T-cell (primary cell): ENCODE results near the gene IQCH. TPM values are rescaled to one million over a fixed set of nuclear protein-coding genes. Genes with fewer than 3 reads are reported as not detected.

Source experiments
- ATAC-seq, 4 experiments: fragments of 200-7000 bp in 3 of 4; fragments of 150-1000 bp in 1 of 4; cut with Tn5 transposase; replicated peaks in 1 of 4; 1 replicate in 3 of 4; 2 replicates in 1 of 4; pipeline ENCODE4 v1.10.0; 2021; ENCODE audit warnings: moderate library complexity in 3 of 4, mild to moderate bottlenecking in 2 of 4, moderate number of reproducible peaks in 1 of 4
- CTCF ChIA-PET, 2 donors: fragments of 300-600 bp; sonication (Branson Sonifier 250); formaldehyde crosslinking; loops; one replicate each; lab custom pipeline; 2022; ENCODE audit warnings: antibody characterized with exemption in 2 of 2; lab: Charles Lee
- POLR2A ChIA-PET, 2 donors: fragments of 300-600 bp; sonication (Branson Sonifier 250); formaldehyde crosslinking; loops; one replicate each; lab custom pipeline; 2022; ENCODE audit warnings: antibody characterized with exemption in 2 of 2; lab: Charles Lee
- DNase-seq, 35 experiments: peaks; one replicate each; pipeline versions ENCODE4 v3.0.0 to v3.0.0-alpha.2; 2013 to 2023
- H3K27ac ChIP-seq: one replicate; pipeline ENCODE4 v1.5.1; 2013; ENCODE audit warnings: low read length
- H3K27me3 ChIP-seq, 2 experiments: replicated peaks in 1 of 2; 1 replicate in 1 of 2; 2 replicates in 1 of 2; pipeline versions ENCODE4 v1.6.1 to v1.7.0; 2013; ENCODE audit warnings: low read length in 1 of 2, mixed read lengths in 1 of 2; ENCODE audit not compliant: control insufficient read depth in 2 of 2, insufficient read depth in 2 of 2; ENCODE audit errors: extremely low read depth in 1 of 2
- H3K36me3 ChIP-seq, 2 donors: 1 replicate in 1 of 2; 2 replicates in 1 of 2; pipeline versions ENCODE4 v1.6.1 to v1.7.0; 2013; ENCODE audit warnings: low read length in 1 of 2; ENCODE audit not compliant: control insufficient read depth in 2 of 2, insufficient read depth in 1 of 2; ENCODE audit errors: extremely low read depth in 1 of 2
- H3K4me1 ChIP-seq, 2 experiments: 1 replicate in 1 of 2; 2 replicates in 1 of 2; pipeline versions ENCODE4 v1.6.1 to v1.7.0; 2013; ENCODE audit warnings: low read length in 2 of 2, mixed read lengths in 1 of 2; ENCODE audit not compliant: insufficient read depth in 2 of 2, control insufficient read depth in 1 of 2; ENCODE audit errors: extremely low read depth in 1 of 2
- H3K4me3 ChIP-seq, 2 donors: 1 replicate in 1 of 2; 2 replicates in 1 of 2; pipeline versions ENCODE4 v1.5.1 to v1.7.0; 2013; ENCODE audit warnings: mild to moderate bottlenecking in 2 of 2, low read length in 1 of 2, moderate library complexity in 1 of 2; ENCODE audit not compliant: control insufficient read depth in 1 of 2; ENCODE audit errors: extremely low read depth in 1 of 2
- H3K9me3 ChIP-seq: 2 replicates; pipeline ENCODE4 v1.7.0; 2013
- H3K27ac Mint-ChIP-seq, 2 donors: one replicate each; pipeline ENCODE4 v1.8.0; 2020 to 2021; ENCODE audit warnings: mild to moderate bottlenecking in 2 of 2, mixed read lengths in 2 of 2
- H3K27me3 Mint-ChIP-seq, 2 donors: one replicate each; pipeline ENCODE4 v1.8.0; 2021 to 2022; ENCODE audit warnings: mixed read lengths in 2 of 2
- H3K36me3 Mint-ChIP-seq: one replicate; pipeline ENCODE4 v1.8.0; 2021; ENCODE audit warnings: mixed read lengths
- H3K4me1 Mint-ChIP-seq, 3 donors: one replicate each; pipeline ENCODE4 v1.8.0; 2020 to 2022; ENCODE audit warnings: mixed read lengths in 3 of 3, mild to moderate bottlenecking in 1 of 3
- H3K4me3 Mint-ChIP-seq, 3 donors: one replicate each; pipeline ENCODE4 v1.8.0; 2020 to 2022; ENCODE audit warnings: mild to moderate bottlenecking in 3 of 3, mixed read lengths in 3 of 3, moderate library complexity in 3 of 3
- H3K9me3 Mint-ChIP-seq, 3 donors: one replicate each; pipeline ENCODE4 v1.8.0; 2020 to 2022; ENCODE audit warnings: mixed read lengths in 3 of 3
- WGBS: methylation state at CpG from one replicate; pipeline ENCODE4 v1.1.5; 2013; ENCODE audit warnings: missing lambda C conversion rate; ENCODE audit not compliant: insufficient coverage; 5-methylcytosine and 5-hydroxymethylcytosine counted together
- total RNA-seq, 35 experiments: library from RNA in 6 of 35; stranded (reverse) in 6 of 35; fragments of 120-200 nt in 1 of 35; gene quantifications; one replicate each; pipeline versions ENCODE4 v1.2.1 to v1.2.4 and lab custom pipeline; 2013 to 2026

IQCH gene
- total RNA-seq, 5 donors from 2014 or later (not counting 1 experiment from before 2014, with no cell fraction given) = 0.43 to 2.6 (median 1.3) TPM

DNA sequence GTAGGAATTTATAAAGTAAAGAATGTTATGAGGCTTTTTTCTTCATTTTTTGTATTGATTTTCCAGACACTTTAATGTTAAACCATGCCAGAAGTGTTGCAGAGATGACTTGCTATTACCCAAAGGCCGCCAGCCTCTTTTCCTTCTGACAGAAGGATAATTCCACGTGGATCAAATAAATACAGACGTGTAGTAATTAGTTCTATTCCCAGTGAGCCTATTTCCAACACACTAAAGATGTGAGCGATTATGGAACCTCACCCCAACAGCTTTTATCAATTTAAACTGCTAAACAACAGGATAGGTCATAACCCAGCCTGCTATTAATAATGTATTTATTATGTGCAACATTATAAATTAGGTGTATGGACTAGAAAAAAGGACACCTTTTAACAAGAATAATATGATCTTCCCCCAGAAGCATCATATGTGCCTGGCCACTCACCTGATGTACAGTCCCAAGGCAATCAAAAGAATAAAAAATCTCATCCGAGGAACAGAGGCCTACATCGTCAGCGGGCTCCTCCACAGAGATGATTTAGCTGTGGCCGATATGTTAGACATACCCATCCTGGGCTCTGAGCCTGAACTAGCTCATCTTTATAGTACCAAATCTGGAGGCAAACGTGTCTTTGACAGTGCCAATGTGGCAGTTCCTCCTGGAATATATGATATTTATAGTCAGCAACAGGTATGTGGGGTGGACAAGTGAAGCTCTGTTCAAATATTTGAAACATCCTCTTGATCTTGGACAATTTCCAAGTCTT is 140.5 kb downstream of the IQCH start:
- POLR2A ChIA-PET = no interaction called here
- H3K36me3 Mint-ChIP-seq = no peaks in the 10 kb centered on the region
- no peak overlapping the region for H3K4me3 Mint-ChIP-seq
- CTCF ChIA-PET = interaction anchor here in 1 of 2 donors (1.0 kb wide), 1 partner anchor 9 kb away, joined by 3 read pairs; no protein-coding TSS in a partner anchor
- no peak overlapping the region for H3K27ac Mint-ChIP-seq
- DNase-seq (no peak), ATAC-seq (no peak)
- H3K4me3 ChIP-seq = no peak overlapping the region
- H3K36me3 ChIP-seq = no peaks in the 10 kb centered on the region
- H3K27ac ChIP-seq = no peak overlapping the region
- peaks cover 0 to 5% of the 10 kb centered on the region in 2 donors for H3K27me3 Mint-ChIP-seq
- no peaks in the 10 kb centered on the region for H3K9me3 Mint-ChIP-seq
- no peaks in the 10 kb centered on the region for H3K4me1 Mint-ChIP-seq
- H3K4me1 ChIP-seq = no peaks in the 10 kb centered on the region
- no peaks in the 10 kb centered on the region for H3K9me3 ChIP-seq
- WGBS = 90% methylated on average over 4 of the region's 9 CpGs
- no peaks in the 10 kb centered on the region for H3K27me3 ChIP-seq

DNA sequence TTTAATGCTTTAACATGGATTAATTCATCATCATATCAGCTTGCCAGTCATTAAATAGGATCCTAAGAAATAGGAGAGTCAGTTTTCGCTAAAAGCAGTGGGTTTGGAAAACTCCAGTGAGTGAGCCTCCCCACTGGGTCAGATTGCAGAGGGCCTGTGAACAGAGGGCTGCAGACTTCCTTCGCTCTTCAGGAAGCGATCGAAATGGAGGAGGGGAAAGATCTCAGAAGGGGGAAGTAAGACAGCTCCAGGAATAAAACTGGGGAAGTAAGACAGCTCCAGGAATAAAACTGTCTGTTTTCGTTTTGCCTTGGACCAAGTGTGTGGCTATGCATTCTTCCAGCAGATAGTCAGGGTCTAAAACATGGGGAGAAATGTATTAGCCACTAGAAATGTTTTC is 141.5 kb downstream of the IQCH start:
- 85% methylated on average over 4 of the region's 5 CpGs for WGBS
- Mint-ChIP-seq H3K27ac (no peak overlapping the region), H3K9me3 (no peaks in the 10 kb centered on the region), H3K27me3 (peaks cover 0 to 5% of the 10 kb centered on the region in 2 donors), H3K4me1 (no peaks in the 10 kb centered on the region), H3K36me3 (no peaks in the 10 kb centered on the region), H3K4me3 (no peak overlapping the region)
- H3K4me1 ChIP-seq = no peaks in the 10 kb centered on the region
- ATAC-seq = no peak
- ChIA-PET POLR2A (no interaction called here), CTCF (no interaction called here)
- no peaks in the 10 kb centered on the region for H3K9me3 ChIP-seq
- no peaks in the 10 kb centered on the region for H3K27me3 ChIP-seq
- no peak for DNase-seq
- H3K4me3 ChIP-seq = no peak overlapping the region
- no peak overlapping the region for H3K27ac ChIP-seq
- H3K36me3 ChIP-seq = no peaks in the 10 kb centered on the region

DNA sequence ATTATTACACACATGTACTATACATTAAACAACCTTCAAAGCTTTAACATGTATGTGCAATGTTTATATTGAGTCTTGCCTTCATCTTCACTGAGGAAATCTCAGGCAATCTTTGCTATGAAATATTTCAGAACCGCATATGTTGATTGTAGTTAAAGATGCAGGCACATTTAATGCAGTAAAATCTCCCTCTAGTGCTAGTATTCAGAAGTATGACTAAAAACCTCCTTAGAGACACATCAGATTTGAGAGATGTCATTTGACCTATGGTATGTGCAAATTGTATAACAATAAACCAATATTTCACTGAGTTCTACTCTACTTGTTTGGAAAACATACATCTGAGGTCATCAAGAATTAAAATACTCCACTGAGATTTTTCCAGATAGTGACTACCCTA is 142.6 kb downstream of the IQCH start:
- Histone ChIP-seq H3K27me3 (no peaks in the 10 kb centered on the region), H3K9me3 (no peaks in the 10 kb centered on the region), H3K36me3 (no peaks in the 10 kb centered on the region), H3K4me1 (no peaks in the 10 kb centered on the region), H3K27ac (no peak overlapping the region), H3K4me3 (no peak overlapping the region)
- WGBS = no CpG with 5 or more reads among the region's 1 CpG
- ATAC-seq (no peak), DNase-seq (no peak)
- Mint-ChIP-seq H3K27me3 (peaks cover 0 to 3% of the 10 kb centered on the region in 2 donors), H3K4me3 (no peak overlapping the region), H3K36me3 (no peaks in the 10 kb centered on the region), H3K9me3 (no peaks in the 10 kb centered on the region), H3K27ac (no peak overlapping the region), H3K4me1 (no peaks in the 10 kb centered on the region)
- ChIA-PET POLR2A (interaction anchor here in 1 of 2 donors (0.6 kb wide), 1 partner anchor 84 kb away, joined by 3 read pairs; no protein-coding TSS in a partner anchor), CTCF (no interaction called here)

DNA sequence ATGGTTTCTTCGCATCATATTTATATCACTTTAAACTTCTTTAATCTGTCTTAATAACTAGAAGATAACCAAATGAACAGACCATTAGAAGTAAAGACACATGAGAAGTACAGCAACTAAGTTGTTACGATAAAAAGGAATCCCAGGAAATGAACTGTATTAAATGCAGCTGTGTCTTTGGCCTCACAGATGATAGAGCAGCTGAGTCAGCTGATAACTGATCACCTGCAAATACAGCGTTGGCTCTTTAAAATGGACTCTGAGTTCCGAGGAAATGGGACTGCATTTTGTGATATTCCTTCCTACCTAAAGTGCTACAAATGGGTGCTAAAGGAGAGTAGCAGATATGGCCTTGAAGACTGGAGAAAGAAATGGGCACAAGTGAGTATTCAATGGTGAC is 145.3 kb downstream of the IQCH start:
- DNase-seq (no peak), ATAC-seq (no peak)
- ChIA-PET POLR2A (interaction anchor here in 1 of 2 donors (0.6 kb wide), 1 partner anchor 689 kb away, joined by 5 read pairs; no protein-coding TSS in a partner anchor), CTCF (interaction anchor here in 1 of 2 donors (0.6 to 0.7 kb wide), 2 partner anchors 460 to 995 kb away, joined by 3 to 4 read pairs; no protein-coding TSS in a partner anchor)
- Mint-ChIP-seq H3K4me3 (no peak overlapping the region), H3K27me3 (no peaks in the 10 kb centered on the region), H3K9me3 (no peaks in the 10 kb centered on the region), H3K27ac (no peak overlapping the region), H3K4me1 (no peaks in the 10 kb centered on the region), H3K36me3 (no peaks in the 10 kb centered on the region)
- Histone ChIP-seq H3K36me3 (no peaks in the 10 kb centered on the region), H3K27ac (no peak overlapping the region), H3K4me3 (no peak overlapping the region), H3K4me1 (no peaks in the 10 kb centered on the region), H3K9me3 (no peaks in the 10 kb centered on the region), H3K27me3 (no peaks in the 10 kb centered on the region)
- no CpG with 5 or more reads among the region's 4 CpGs for WGBS

DNA sequence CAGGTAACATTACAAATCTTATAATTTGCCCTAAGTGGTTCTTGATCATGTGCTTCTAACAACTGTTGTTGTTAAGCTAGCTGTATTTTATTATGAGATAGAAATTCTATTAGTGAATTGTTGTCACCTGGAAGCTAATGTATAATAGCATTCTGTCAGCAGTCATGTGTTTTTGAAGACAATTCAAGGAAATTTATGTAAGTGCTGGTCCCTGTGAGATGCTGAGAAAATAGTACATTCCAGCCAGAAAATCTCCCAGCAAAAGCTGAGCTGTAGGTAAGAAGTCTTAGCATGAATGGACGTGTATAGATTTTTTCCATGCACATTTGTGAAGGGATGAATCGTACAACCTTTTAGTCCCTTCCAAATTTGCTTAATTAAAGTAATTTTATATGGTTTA is 146.3 kb downstream of the IQCH start:
- Histone ChIP-seq H3K36me3 (no peaks in the 10 kb centered on the region), H3K4me1 (no peaks in the 10 kb centered on the region), H3K9me3 (no peaks in the 10 kb centered on the region), H3K27ac (no peak overlapping the region), H3K27me3 (peaks cover 0 to 2% of the 10 kb centered on the region in 2 experiments), H3K4me3 (no peak overlapping the region)
- no peak for ATAC-seq
- no peaks in the 10 kb centered on the region for H3K4me1 Mint-ChIP-seq
- no peaks in the 10 kb centered on the region for H3K9me3 Mint-ChIP-seq
- H3K4me3 Mint-ChIP-seq = no peak overlapping the region
- WGBS = no CpG with 5 or more reads among the region's 2 CpGs
- H3K27me3 Mint-ChIP-seq = no peaks in the 10 kb centered on the region
- ChIA-PET CTCF (no interaction called here), POLR2A (no interaction called here)
- H3K27ac Mint-ChIP-seq = no peak overlapping the region
- H3K36me3 Mint-ChIP-seq = no peaks in the 10 kb centered on the region
- no peak for DNase-seq

DNA sequence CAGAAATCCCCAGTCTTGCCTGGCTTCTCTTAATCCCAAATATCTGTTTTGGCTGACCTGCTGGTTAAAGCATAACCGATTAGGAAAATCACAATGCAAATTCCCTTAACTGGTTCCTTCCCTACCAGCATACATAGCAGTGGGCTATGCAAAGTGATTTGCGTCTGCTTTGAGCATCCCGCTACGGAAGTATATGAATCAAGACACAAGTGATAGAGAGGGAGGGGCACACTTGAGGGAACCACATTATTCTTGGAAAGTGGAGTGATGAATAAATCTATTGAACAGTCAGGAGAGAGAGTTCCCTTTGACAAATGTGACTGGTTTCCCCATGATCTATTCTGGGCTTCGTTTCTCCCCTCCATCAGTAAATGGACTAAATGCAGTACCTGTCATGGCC is 146.8 kb downstream of the IQCH start:
- DNase-seq = no peak
- Mint-ChIP-seq H3K4me3 (no peak overlapping the region), H3K9me3 (no peaks in the 10 kb centered on the region), H3K4me1 (no peaks in the 10 kb centered on the region), H3K36me3 (no peaks in the 10 kb centered on the region), H3K27me3 (no peaks in the 10 kb centered on the region), H3K27ac (no peak overlapping the region)
- no peaks in the 10 kb centered on the region for H3K9me3 ChIP-seq
- no peaks in the 10 kb centered on the region for H3K36me3 ChIP-seq
- CTCF ChIA-PET = no interaction called here
- H3K4me3 ChIP-seq = no peak overlapping the region
- 100% methylated on average over 1 of the region's 5 CpGs for WGBS
- POLR2A ChIA-PET = no interaction called here
- no peaks in the 10 kb centered on the region for H3K4me1 ChIP-seq
- no peak for ATAC-seq
- peaks cover 0 to 2% of the 10 kb centered on the region in 2 experiments for H3K27me3 ChIP-seq
- no peak overlapping the region for H3K27ac ChIP-seq
